GM12873 (cell line): ENCODE data around the gene SMAD7.

Experiments
- CTCF ChIP-seq: IDR thresholded peaks from 2 replicates; pipeline ENCODE4 v1.5.1; 2012; ENCODE audit warnings: low read depth, mild to moderate bottlenecking, moderate library complexity, low read length, control low read depth; ENCODE audit not compliant: insufficient read depth; ENCODE audit errors: missing control alignments

Gene SMAD7

GRCh38 chr18:48877941-48878340 is 72.8 kb downstream of the SMAD7 start:
- TF ChIP-seq CTCF, result no peak

GRCh38 chr18:48876590-48876989 is 74.2 kb downstream of the SMAD7 start:
- no peak for TF ChIP-seq CTCF

GRCh38 chr18:48875942-48876511 is 74.7 kb downstream of the SMAD7 start:
- no peak for TF ChIP-seq CTCF

DNA sequence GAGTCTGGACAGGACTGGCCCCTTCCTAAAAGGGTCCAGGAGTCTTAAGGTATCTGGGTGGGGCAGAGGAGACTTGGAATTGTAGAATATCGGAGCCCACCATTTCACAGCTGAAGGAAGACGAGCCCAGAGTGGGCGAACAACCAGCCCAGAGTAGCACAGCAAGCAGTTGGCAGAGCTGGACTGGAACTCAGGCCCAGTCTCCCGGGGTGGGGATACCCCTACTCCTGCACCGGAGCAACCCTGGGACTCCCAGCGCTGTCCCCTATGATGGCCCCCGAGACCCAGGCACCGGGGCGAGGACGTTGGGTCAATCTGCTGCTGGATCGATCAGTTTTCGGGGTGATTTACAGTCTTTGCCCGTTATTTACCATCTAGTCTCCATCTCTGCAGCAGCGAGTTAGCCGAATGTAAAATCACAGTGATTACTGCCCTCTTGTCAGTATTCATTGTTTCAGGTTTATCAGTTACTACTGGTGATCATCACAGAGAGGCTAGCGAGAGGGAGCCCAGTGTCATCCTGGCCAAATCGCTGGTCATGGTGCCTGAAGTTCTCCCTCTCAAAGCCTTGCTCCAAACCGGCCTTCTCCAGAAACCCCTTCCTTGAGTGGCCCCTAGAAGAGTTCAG is 75.3 kb downstream of the SMAD7 start:
- TF ChIP-seq CTCF, result no peak

GRCh38 chr18:48874701-48875162 is 76.0 kb downstream of the SMAD7 start:
- TF ChIP-seq CTCF, result no peak

DNA sequence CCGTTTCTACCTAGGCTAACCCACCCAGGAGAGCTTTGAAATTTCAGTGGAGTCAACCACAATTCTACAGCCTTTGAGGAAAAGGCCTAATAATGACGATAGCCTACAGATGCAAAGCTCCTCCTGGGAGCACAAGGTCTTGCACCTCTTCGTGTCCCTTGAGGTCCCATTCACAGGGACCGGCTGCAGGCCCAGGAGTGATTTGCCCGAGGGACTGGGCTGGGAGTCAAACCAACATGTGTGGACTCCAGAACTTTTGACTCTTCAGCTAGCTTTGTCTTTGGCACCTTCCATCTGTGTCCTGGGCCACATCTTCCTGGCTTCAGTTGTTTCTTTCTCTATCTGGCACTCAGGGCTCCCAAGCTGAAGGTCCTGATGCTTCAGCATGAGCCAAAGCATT is 76.5 kb downstream of the SMAD7 start:
- TF ChIP-seq CTCF, result no peak

GRCh38 chr18:48872234-48873145 is 78.3 kb downstream of the SMAD7 start:
- TF ChIP-seq CTCF, result no peak
